ENCODE data around the gene FAM72B.
"Not testable (repeated sequence)": the region's sequence is repeated elsewhere in the genome, so short reads cannot be mapped to it uniquely, and the experiment has no call there.

The FAM72B gene

DNA sequence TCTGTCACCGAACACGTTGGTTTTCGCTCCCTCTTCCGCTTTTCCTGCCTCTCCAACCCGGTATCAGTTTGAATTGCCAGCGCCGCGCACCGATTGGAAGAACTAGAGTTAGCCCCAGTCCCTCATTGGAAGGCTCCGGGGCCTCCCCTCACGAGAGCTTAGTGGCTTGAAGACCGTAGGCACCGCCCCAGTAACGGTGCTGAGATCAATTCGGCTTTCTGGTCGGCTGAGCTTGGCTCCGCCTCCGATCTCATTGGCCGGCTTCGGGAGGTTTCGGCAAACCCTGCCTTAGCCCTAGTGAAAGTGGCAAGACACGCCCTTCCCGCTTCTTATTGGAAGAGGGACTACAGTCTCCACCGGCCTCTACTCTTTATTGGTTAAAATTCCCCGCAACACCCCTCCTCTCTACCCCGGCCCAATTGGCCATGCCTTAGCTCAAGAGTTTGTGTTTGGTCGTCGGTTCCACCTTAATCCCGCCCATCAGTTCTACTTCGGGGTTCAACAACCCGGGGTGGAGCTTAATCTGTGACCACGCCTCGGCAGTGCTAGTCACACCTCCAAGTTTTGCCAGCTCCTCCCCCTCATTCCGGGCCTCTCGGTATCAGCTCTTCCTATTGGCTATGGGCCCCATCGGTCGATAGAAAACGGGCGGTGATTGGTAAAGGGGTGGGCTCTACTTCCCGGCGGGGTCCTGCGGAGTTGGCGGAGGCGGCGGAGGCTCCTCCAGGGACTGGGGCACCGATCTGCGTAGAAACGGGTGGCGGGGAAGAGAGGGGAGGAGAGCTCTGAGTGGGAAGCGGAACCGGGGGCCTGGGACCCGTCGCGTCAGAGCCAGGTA is at the start of gene FAM72B, which contains the start of gene SRGAP2C:
FAM72B (minus strand) TSS at position 51 of the 838 bp plus-strand sequence. CDS start 851 bp downstream, outside the sequence.
SRGAP2C (plus strand) TSS at position 686 of the 838 bp plus-strand sequence. CDS start 2,472 bp downstream, outside the sequence.
- H3K4me1 ChIP-seq (ENCODE audit: control insufficient read depth, insufficient read depth, low read length); H3K27me3 ChIP-seq (ENCODE audit: control insufficient read depth, insufficient read depth, low read length); H3K36me3 ChIP-seq (ENCODE audit: control insufficient read depth, insufficient read depth, low read length); H3K9ac ChIP-seq (ENCODE audit: low read depth, low read length); H3K9me3 ChIP-seq (ENCODE audit: control insufficient read depth, insufficient read depth, low read length): not testable (repeated sequence)
- Histone ChIP-seq H3K4me3 (ENCODE audit: low read depth, low read length) (peak within 1 kb of the TSS; percentile 55), H3K27ac (ENCODE audit: low read depth, low read length) (peak within 1 kb of the TSS; percentile 76)

DNA sequence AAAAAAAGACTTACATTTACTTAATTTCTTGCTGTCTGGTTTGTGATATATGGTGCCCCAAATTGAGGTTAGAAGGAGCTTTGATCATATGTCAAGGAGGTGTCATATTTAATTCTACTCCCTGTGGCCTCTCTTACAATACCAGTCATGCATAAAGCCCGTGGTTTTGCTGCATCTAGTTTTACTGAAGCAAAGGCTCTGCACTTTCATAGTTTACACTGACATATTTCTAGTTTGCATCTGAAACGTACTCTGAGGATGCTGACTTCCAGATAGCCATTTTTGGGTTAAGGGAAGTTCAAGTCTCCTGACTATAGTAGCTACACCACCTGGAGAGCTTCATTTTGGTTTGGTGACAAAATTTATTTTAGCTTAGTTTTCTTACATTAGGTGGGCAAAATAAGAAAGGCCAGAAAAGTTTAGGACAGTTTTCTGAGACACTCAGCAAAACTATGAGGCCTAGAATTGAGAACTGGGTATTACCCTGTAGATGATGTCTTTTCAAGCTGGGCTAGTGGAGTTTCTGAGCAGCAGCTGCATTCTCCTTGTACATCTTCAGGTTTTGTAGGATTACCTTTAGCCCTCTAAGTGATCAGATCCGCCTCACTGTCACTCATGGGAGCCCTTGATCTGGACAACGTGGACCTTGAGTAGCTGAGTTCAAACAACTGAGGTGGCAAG is 48.4 kb upstream of the FAM72B start:
- H3K27ac ChIP-seq (ENCODE audit: low read depth, low read length); H3K9me3 ChIP-seq (ENCODE audit: control insufficient read depth, insufficient read depth, low read length): not testable (repeated sequence)

DNA sequence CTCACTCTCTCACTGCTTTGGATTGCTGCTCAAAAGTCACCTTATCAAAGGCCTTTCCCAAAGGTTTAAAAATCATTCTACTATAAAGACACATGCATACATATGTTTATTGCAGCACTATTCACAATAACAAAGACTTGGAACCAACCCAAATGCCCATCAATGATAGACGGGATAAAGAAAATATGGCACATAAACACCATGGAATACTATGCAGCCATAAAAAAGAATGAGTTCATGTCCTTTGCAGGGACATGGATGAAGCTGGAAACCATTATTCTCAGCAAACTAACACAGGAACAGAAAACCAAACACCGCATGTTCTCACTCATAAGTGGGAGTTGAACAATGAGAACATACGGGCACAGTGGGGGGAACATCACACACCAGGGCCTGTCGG is 46.5 kb upstream of the FAM72B start:
- H3K36me3 ChIP-seq (ENCODE audit: control insufficient read depth, insufficient read depth, low read length); H3K9ac ChIP-seq (ENCODE audit: low read depth, low read length); H3K4me3 ChIP-seq (ENCODE audit: low read depth, low read length); H3K27me3 ChIP-seq (ENCODE audit: control insufficient read depth, insufficient read depth, low read length); H3K9me3 ChIP-seq (ENCODE audit: control insufficient read depth, insufficient read depth, low read length); H3K4me1 ChIP-seq (ENCODE audit: control insufficient read depth, insufficient read depth, low read length); H3K27ac ChIP-seq (ENCODE audit: low read depth, low read length): not testable (repeated sequence)

More for the DNA sequence above, 48.4 kb upstream of the FAM72B start:
- H3K4me3 ChIP-seq (ENCODE audit: low read depth, low read length); H3K9ac ChIP-seq (ENCODE audit: low read depth, low read length); H3K4me1 ChIP-seq (ENCODE audit: control insufficient read depth, insufficient read depth, low read length); H3K36me3 ChIP-seq (ENCODE audit: control insufficient read depth, insufficient read depth, low read length); H3K27me3 ChIP-seq (ENCODE audit: control insufficient read depth, insufficient read depth, low read length): not testable (repeated sequence)

DNA sequence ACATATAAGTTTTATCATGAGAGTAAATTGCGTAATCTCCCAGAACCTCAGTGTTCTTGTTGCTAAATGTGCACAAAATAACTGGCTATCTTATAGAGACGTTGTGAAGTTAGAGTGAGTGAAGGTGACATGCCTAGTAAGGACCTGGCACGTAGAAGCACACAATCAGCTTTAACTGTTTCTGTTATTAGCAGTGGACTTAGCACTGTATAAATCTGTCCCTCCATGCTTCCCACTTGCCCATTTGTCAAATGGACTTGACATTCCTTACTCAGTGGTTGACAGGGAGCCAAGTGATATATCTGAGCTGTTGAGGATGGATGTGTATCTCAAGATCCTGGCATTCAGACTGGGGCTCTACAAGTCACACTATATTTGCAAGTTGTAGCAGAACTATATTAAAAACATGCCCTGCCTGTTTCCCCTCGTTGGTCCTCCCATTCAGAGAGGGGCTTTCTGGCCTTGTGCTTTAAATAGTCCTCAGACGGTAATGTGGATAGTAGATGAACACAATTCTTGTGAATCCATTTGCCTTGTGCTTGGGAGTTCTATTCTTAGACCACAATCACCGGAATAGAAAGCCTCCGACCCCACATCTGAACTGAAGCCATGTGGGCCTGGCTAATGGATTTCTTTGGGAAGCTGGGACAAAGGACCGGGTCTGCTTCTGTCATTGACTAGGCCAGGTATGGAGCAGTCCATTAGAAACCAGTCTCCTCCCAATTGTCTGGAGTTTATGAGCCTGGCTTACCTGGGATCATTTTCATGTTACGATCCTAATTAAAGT is 43.6 kb upstream of the FAM72B start:
- H3K9ac ChIP-seq (ENCODE audit: low read depth, low read length); H3K27ac ChIP-seq (ENCODE audit: low read depth, low read length); H3K4me1 ChIP-seq (ENCODE audit: control insufficient read depth, insufficient read depth, low read length); H3K27me3 ChIP-seq (ENCODE audit: control insufficient read depth, insufficient read depth, low read length); H3K4me3 ChIP-seq (ENCODE audit: low read depth, low read length); H3K9me3 ChIP-seq (ENCODE audit: control insufficient read depth, insufficient read depth, low read length); H3K36me3 ChIP-seq (ENCODE audit: control insufficient read depth, insufficient read depth, low read length): not testable (repeated sequence)

DNA sequence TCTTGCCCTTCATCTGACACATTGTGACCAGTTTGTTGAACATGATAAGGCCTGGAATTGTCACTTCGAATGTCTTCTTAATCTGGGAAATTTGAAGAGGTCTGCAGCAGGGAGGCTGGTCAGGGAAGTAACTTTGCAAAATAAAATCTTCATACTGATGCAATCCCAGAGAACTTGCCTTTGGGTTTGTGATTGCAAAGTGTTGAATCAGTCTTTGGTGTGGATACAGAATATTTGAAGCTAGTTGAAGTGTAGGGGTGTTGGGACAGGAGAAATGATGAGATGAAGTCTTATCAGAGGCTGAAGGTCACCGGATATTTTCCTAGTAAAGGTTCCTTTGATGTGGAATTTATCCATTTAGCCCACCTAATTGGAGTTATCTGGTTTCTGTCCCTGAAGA is 42.8 kb upstream of the FAM72B start:
- not testable (repeated sequence) for H3K27me3 ChIP-seq (ENCODE audit: control insufficient read depth, insufficient read depth, low read length); H3K36me3 ChIP-seq (ENCODE audit: control insufficient read depth, insufficient read depth, low read length); H3K27ac ChIP-seq (ENCODE audit: low read depth, low read length); H3K4me1 ChIP-seq (ENCODE audit: control insufficient read depth, insufficient read depth, low read length); H3K4me3 ChIP-seq (ENCODE audit: low read depth, low read length); H3K9me3 ChIP-seq (ENCODE audit: control insufficient read depth, insufficient read depth, low read length); H3K9ac ChIP-seq (ENCODE audit: low read depth, low read length)

- not testable (repeated sequence) for H3K9ac ChIP-seq (ENCODE audit: low read depth, low read length); H3K9me3 ChIP-seq (ENCODE audit: control insufficient read depth, insufficient read depth, low read length); H3K36me3 ChIP-seq (ENCODE audit: control insufficient read depth, insufficient read depth, low read length); H3K27ac ChIP-seq (ENCODE audit: low read depth, low read length); H3K4me1 ChIP-seq (ENCODE audit: control insufficient read depth, insufficient read depth, low read length); H3K27me3 ChIP-seq (ENCODE audit: control insufficient read depth, insufficient read depth, low read length); H3K4me3 ChIP-seq (ENCODE audit: low read depth, low read length)
These were observed 42.3 kb upstream of the FAM72B start for GRCh38 chr1:121226295-121226904.

- not testable (repeated sequence) for H3K27ac ChIP-seq (ENCODE audit: low read depth, low read length); H3K27me3 ChIP-seq (ENCODE audit: control insufficient read depth, insufficient read depth, low read length); H3K4me1 ChIP-seq (ENCODE audit: control insufficient read depth, insufficient read depth, low read length); H3K36me3 ChIP-seq (ENCODE audit: control insufficient read depth, insufficient read depth, low read length); H3K9me3 ChIP-seq (ENCODE audit: control insufficient read depth, insufficient read depth, low read length); H3K4me3 ChIP-seq (ENCODE audit: low read depth, low read length); H3K9ac ChIP-seq (ENCODE audit: low read depth, low read length)
These were observed 40.6 kb upstream of the FAM72B start for GRCh38 chr1:121224714-121225113.

- not testable (repeated sequence) for H3K4me1 ChIP-seq (ENCODE audit: control insufficient read depth, insufficient read depth, low read length); H3K36me3 ChIP-seq (ENCODE audit: control insufficient read depth, insufficient read depth, low read length); H3K27ac ChIP-seq (ENCODE audit: low read depth, low read length); H3K9me3 ChIP-seq (ENCODE audit: control insufficient read depth, insufficient read depth, low read length); H3K9ac ChIP-seq (ENCODE audit: low read depth, low read length); H3K27me3 ChIP-seq (ENCODE audit: control insufficient read depth, insufficient read depth, low read length); H3K4me3 ChIP-seq (ENCODE audit: low read depth, low read length)
These were observed 37.6 kb upstream of the FAM72B start for GRCh38 chr1:121221770-121222169.

- not testable (repeated sequence) for H3K9me3 ChIP-seq (ENCODE audit: control insufficient read depth, insufficient read depth, low read length); H3K36me3 ChIP-seq (ENCODE audit: control insufficient read depth, insufficient read depth, low read length); H3K4me1 ChIP-seq (ENCODE audit: control insufficient read depth, insufficient read depth, low read length)
These were observed 32.5 kb upstream of the FAM72B start for GRCh38 chr1:121216676-121217075.

DNA sequence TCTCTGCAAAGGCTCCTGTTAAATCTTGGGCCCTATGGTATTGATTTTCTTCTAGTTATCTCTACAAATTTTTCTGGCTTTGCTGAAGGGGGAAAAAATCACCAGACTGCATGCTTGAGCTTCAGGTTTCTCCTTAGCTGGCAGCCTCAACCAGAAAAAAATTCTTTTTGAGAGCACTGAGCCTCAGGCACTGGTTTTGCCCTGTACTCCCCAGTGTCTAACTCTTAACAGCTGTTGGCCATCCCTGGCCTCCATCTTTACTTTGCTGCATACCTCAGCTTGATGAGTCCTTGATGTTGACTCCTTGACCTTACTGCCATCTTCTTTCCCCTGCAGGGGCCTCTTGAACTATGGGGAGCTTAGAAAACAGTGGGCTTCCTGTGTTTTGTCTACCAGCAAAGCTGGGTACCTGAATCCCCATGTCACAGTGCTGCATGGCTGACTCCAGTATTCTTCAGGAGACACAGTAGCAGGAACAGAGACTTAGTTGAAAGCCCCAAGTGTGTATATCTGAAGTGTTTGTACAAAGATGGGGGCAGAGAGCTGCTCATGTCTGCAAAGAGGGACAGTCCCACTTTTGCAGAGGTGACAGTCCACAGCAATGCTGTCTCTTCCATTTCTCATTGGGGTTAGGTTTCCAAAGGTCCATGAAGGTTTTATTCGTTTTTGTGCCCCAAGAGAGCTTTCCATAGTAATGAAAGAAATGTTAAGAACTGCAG is 31.7 kb upstream of the FAM72B start:
- H3K4me3 ChIP-seq (ENCODE audit: low read depth, low read length); H3K27ac ChIP-seq (ENCODE audit: low read depth, low read length); H3K4me1 ChIP-seq (ENCODE audit: control insufficient read depth, insufficient read depth, low read length); H3K9ac ChIP-seq (ENCODE audit: low read depth, low read length); H3K9me3 ChIP-seq (ENCODE audit: control insufficient read depth, insufficient read depth, low read length); H3K36me3 ChIP-seq (ENCODE audit: control insufficient read depth, insufficient read depth, low read length); H3K27me3 ChIP-seq (ENCODE audit: control insufficient read depth, insufficient read depth, low read length): not testable (repeated sequence)

More at GRCh38 chr1:121216676-121217075, 32.5 kb upstream of the FAM72B start:
- H3K27me3 ChIP-seq (ENCODE audit: control insufficient read depth, insufficient read depth, low read length); H3K27ac ChIP-seq (ENCODE audit: low read depth, low read length); H3K4me3 ChIP-seq (ENCODE audit: low read depth, low read length); H3K9ac ChIP-seq (ENCODE audit: low read depth, low read length): not testable (repeated sequence)
